DOHH2 (cell line): ENCODE results near the gene KCNQ1.

Experiments
- H3F3A ChIP-seq: fragments of 200-600 bp; sonication (generic), shearing (Covaris generic); 2 replicates; pipeline ENCODE4 v1.6.0; 2016; ENCODE audit warnings: antibody characterized with exemption, mild to moderate bottlenecking; ENCODE audit not compliant: control insufficient read depth, insufficient read depth
- H3K27ac ChIP-seq: fragments of 200-600 bp; sonication (generic); 2 replicates; pipeline ENCODE4 v1.5.1; 2014; ENCODE audit warnings: low read depth, mild to moderate bottlenecking, low read length, moderate library complexity
- H3K27me3 ChIP-seq: fragments of 200-600 bp; sonication (generic); 2 replicates; pipeline ENCODE4 v1.6.1; 2014; ENCODE audit warnings: mild to moderate bottlenecking, low read length, mixed read lengths; ENCODE audit not compliant: control insufficient read depth
- H3K36me3 ChIP-seq: fragments of 200-600 bp; sonication (generic); 2 replicates; pipeline ENCODE4 v1.6.1; 2014; ENCODE audit warnings: mild to moderate bottlenecking, low read length, moderate library complexity, mixed read lengths; ENCODE audit not compliant: control insufficient read depth
- H3K4me1 ChIP-seq: fragments of 200-600 bp; sonication (generic); 2 replicates; pipeline ENCODE4 v1.6.1; 2014; ENCODE audit warnings: mild to moderate bottlenecking, low read length, mixed read lengths; ENCODE audit not compliant: control insufficient read depth
- H3K4me2 ChIP-seq: fragments of 200-600 bp; sonication (generic); 2 replicates; pipeline ENCODE4 v1.6.0; 2014; ENCODE audit warnings: mild to moderate bottlenecking, low read length, moderate library complexity
- H3K4me3 ChIP-seq: fragments of 200-600 bp; sonication (generic); 2 replicates; pipeline ENCODE4 v1.5.1; 2014; ENCODE audit warnings: mild to moderate bottlenecking, low read length, mixed read lengths
- H3K79me2 ChIP-seq: fragments of 200-600 bp; sonication (generic); 2 replicates; pipeline ENCODE4 v1.6.1; 2014; ENCODE audit warnings: mild to moderate bottlenecking, low read length, mixed read lengths; ENCODE audit not compliant: control insufficient read depth
- H3K9me2 ChIP-seq: fragments of 200-600 bp; sonication (generic); replicated peaks from 2 replicates; pipeline ENCODE4 v1.6.1; 2014; ENCODE audit warnings: mild to moderate bottlenecking, low read length, mixed read lengths; ENCODE audit not compliant: control insufficient read depth
- H3K9me3 ChIP-seq: fragments of 200-600 bp; sonication (generic); 2 replicates; pipeline ENCODE4 v1.6.1; 2014; ENCODE audit warnings: antibody characterized with exemption, low read length, mixed read lengths; ENCODE audit not compliant: control insufficient read depth, insufficient read depth
- H4K20me1 ChIP-seq: fragments of 200-600 bp; sonication (generic); 2 replicates; pipeline ENCODE4 v1.6.0; 2014; ENCODE audit warnings: low read depth, mild to moderate bottlenecking, antibody characterized with exemption, low read length, moderate library complexity; ENCODE audit not compliant: control insufficient read depth, insufficient read depth
- EZH2phosphoT487 ChIP-seq: fragments of 200-600 bp; sonication (generic); IDR thresholded peaks from 2 replicates; pipeline ENCODE4 v1.6.1; 2017; ENCODE audit warnings: borderline replicate concordance, mild to moderate bottlenecking, antibody characterized with exemption, low read length, moderate library complexity, mixed read lengths
- TF ChIP-seq, protein P1 (sequence below): fragments of 200-600 bp; sonication (generic); IDR thresholded peaks from one replicate; pipeline ENCODE4 v1.5.1; 2014; ENCODE audit warnings: antibody characterized with exemption, mild to moderate bottlenecking, low read depth, low read length; ENCODE audit not compliant: poor library complexity, severe bottlenecking

KCNQ1 gene

DNA sequence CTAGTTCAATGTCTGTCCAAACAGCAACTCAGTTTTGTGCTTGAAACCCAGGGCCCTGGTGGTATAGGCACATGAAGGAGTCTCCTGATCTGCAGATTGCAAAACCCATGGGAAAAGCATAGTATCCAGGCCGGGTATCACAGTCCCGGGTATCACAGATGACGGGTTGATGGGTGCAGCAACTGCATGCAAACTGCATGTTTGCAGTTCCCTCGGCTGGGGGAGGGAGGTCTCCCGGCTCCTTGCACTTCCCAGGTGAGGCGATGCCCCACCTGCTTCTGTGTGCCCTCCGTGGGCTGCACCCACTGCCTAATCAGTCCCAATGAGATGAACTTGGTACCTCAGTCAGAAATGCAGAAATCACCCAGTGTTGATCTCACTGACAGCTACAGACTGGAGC lies 53.9 kb downstream of the KCNQ1 start:
- no peaks in the 10 kb centered on the region for H4K20me1 ChIP-seq
- no peaks in the 10 kb centered on the region for H3K27me3 ChIP-seq
- no peak overlapping the region for H3K4me3 ChIP-seq
- H3K4me1 ChIP-seq, result no peaks in the 10 kb centered on the region
- TF ChIP-seq, protein P1, sequence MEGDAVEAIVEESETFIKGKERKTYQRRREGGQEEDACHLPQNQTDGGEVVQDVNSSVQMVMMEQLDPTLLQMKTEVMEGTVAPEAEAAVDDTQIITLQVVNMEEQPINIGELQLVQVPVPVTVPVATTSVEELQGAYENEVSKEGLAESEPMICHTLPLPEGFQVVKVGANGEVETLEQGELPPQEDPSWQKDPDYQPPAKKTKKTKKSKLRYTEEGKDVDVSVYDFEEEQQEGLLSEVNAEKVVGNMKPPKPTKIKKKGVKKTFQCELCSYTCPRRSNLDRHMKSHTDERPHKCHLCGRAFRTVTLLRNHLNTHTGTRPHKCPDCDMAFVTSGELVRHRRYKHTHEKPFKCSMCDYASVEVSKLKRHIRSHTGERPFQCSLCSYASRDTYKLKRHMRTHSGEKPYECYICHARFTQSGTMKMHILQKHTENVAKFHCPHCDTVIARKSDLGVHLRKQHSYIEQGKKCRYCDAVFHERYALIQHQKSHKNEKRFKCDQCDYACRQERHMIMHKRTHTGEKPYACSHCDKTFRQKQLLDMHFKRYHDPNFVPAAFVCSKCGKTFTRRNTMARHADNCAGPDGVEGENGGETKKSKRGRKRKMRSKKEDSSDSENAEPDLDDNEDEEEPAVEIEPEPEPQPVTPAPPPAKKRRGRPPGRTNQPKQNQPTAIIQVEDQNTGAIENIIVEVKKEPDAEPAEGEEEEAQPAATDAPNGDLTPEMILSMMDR, result no peak
- no peak for TF ChIP-seq EZH2phosphoT487
- no peaks in the 10 kb centered on the region for H3K36me3 ChIP-seq
- H3K79me2 ChIP-seq, result no peaks in the 10 kb centered on the region
- no peak overlapping the region for H3K27ac ChIP-seq
- H3F3A ChIP-seq, result no peaks in the 10 kb centered on the region
- H3K9me2 ChIP-seq, result no peaks in the 10 kb centered on the region
- H3K9me3 ChIP-seq, result peaks cover 6% of the 10 kb centered on the region
- no peak overlapping the region for H3K4me2 ChIP-seq

DNA sequence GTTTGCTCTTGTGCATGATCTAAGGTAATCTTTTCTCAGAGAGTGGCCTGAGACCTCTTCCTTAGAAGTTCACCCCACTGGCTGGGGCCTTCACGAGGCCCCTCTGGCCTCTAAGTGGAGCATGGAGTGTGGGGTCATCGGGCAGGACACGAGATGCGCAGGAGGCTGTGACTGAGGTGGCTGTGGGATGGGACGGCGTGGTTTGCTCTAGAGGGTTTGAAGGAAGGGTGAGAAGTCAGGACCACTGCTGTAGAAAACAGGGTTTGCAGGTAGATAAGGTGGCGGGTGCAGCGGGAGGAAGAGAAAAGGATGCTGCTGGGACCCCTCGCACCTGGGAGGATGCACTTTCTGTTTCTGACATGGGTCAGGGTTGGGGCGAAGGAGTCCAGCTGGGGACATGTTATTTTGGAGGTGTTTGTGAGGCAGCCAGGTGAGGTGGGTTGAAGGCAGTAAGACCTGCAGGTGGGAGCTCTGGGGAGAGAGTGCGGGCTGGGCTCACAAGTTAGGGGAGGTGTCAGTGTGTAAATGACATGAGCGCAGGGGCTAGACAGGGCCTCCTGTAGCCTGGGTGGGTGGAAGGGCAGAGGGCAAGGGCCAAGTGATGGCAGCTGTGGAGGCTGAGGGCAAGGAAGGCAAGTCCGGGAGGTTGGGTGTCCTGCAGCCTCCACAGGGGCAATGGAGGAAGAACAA lies 62.5 kb downstream of the KCNQ1 start:
- Histone ChIP-seq H3K79me2 (no peaks in the 10 kb centered on the region), H3K9me2 (no peaks in the 10 kb centered on the region), H3K27ac (no peak overlapping the region), H3K27me3 (no peaks in the 10 kb centered on the region), H3K4me3 (no peak overlapping the region), H3K4me1 (no peaks in the 10 kb centered on the region), H3K4me2 (no peak overlapping the region), H4K20me1 (no peaks in the 10 kb centered on the region), H3F3A (no peaks in the 10 kb centered on the region), H3K9me3 (no peaks in the 10 kb centered on the region), H3K36me3 (no peaks in the 10 kb centered on the region)
- TF ChIP-seq, protein P1, result no peak
- TF ChIP-seq EZH2phosphoT487, result no peak

DNA sequence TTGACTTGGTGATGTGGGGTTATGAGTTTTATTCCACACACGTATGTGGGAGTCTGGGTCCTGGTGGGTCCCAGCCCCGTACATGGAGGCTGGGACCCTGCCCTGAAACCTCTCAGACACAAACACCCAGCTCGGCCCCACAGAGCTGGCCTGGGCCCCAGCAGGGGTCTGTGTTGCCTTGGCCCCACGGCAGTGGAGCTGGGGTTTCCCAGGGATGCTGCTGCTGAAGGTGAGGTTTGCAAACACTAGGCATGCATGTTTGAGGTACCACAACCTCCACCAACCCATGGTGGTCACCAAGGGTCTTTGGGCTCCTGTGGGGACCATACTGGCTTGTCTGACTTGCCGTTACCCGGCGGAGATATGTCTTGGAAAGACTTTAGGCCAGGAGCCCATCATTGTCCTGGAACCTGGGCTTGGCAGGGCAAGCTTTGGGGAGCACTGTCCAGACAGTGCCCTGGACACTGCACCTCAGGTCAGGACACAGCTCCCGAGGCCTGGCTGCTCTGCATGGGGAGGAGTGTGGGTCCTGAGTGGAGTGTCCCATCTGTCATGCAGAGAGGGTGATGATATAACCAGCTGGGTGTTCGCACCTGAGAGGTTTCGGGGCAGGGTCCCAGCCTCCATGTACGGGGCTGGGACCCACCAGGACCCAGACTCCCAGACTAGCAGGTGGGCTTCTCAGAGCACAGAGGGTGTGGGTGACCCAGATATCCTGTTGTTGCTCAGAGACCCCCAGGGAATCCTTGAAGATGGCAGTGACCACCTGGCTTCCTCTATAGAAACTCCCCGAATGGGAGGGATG lies 63.3 kb downstream of the KCNQ1 start:
- no peak overlapping the region for H3K27ac ChIP-seq
- H3K9me3 ChIP-seq, result no peaks in the 10 kb centered on the region

More for the DNA sequence above, 63.3 kb downstream of the KCNQ1 start:
- H3K4me3 ChIP-seq, result no peak overlapping the region
- no peaks in the 10 kb centered on the region for H3K4me1 ChIP-seq
- H4K20me1 ChIP-seq, result no peaks in the 10 kb centered on the region
- H3K9me2 ChIP-seq, result no peaks in the 10 kb centered on the region
- H3F3A ChIP-seq, result no peaks in the 10 kb centered on the region
- no peaks in the 10 kb centered on the region for H3K79me2 ChIP-seq
- H3K4me2 ChIP-seq, result no peak overlapping the region
- no peak for TF ChIP-seq EZH2phosphoT487
- TF ChIP-seq, protein P1, result no peak
- H3K36me3 ChIP-seq, result no peaks in the 10 kb centered on the region
- no peaks in the 10 kb centered on the region for H3K27me3 ChIP-seq
